ENCODE measurements around the gene RDH11. TPM values are rescaled to one million over a fixed set of nuclear protein-coding genes. Genes with fewer than 3 reads are reported as not detected.

Gene RDH11
- total RNA-seq, 1 experiment from 2014 or later = 45.1 TPM

DNA sequence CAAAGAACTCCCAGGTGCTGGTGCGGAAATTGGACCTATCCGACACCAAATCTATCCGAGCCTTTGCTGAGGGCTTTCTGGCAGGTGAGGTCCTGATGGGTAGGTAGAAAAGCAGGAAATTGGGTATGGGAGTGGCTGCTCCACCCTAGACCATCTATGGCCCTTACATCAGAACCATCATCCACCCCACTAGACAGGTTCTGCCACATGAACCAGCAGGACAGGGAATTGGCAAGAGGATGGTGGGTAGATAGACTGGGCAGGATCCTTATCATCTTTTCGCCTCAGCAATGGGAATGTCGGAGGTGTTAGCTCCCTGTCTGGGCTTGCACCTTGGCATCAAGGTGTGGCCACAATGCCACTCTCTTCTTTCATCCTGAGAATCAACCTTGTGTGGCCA lies 29.6 kb upstream of the RDH11 start:
- ATAC-seq (no peak), DNase-seq (ENCODE audit: low read depth, low spot score) (no peak)
- ChIA-PET POLR2A (no interaction called here), CTCF (no interaction called here)
- Histone ChIP-seq H3K36me3 (ENCODE audit: control insufficient read depth, insufficient read depth, low read length) (no peaks in the 10 kb centered on the region), H3K9me3 (ENCODE audit: control insufficient read depth, insufficient read depth, low read depth, low read length) (no peaks in the 10 kb centered on the region), H3K4me1 (ENCODE audit: control insufficient read depth, insufficient read depth, low read length) (no peaks in the 10 kb centered on the region), H3K27ac (ENCODE audit: low read length) (no peak overlapping the region), H3K27me3 (ENCODE audit: control insufficient read depth, insufficient read depth, low read length) (no peaks in the 10 kb centered on the region; the same call in none of the 2 replicates), H3K4me3 (ENCODE audit: low read depth in 2 of 2, low read length in 2 of 2) (no peak overlapping the region)
- intact Hi-C loops (cut with micrococcal nuclease; ENCODE audit: unreplicated experiment) = no loop called here
- BruUV-seq (replicated peaks) = no TSS peak
- TF ChIP-seq TCF7L2 (IDR thresholded peaks at IDR 0.05; ENCODE audit: low read depth, low read length) (no peak), POLR2AphosphoS5 (IDR thresholded peaks at IDR 0.05; ENCODE audit: low read depth, low read length) (no peak), SIN3A (IDR thresholded peaks at IDR 0.05; ENCODE audit: borderline replicate concordance, insufficient read depth, low read depth, low read length) (no peak)
- TF ChIP-seq, protein P1, sequence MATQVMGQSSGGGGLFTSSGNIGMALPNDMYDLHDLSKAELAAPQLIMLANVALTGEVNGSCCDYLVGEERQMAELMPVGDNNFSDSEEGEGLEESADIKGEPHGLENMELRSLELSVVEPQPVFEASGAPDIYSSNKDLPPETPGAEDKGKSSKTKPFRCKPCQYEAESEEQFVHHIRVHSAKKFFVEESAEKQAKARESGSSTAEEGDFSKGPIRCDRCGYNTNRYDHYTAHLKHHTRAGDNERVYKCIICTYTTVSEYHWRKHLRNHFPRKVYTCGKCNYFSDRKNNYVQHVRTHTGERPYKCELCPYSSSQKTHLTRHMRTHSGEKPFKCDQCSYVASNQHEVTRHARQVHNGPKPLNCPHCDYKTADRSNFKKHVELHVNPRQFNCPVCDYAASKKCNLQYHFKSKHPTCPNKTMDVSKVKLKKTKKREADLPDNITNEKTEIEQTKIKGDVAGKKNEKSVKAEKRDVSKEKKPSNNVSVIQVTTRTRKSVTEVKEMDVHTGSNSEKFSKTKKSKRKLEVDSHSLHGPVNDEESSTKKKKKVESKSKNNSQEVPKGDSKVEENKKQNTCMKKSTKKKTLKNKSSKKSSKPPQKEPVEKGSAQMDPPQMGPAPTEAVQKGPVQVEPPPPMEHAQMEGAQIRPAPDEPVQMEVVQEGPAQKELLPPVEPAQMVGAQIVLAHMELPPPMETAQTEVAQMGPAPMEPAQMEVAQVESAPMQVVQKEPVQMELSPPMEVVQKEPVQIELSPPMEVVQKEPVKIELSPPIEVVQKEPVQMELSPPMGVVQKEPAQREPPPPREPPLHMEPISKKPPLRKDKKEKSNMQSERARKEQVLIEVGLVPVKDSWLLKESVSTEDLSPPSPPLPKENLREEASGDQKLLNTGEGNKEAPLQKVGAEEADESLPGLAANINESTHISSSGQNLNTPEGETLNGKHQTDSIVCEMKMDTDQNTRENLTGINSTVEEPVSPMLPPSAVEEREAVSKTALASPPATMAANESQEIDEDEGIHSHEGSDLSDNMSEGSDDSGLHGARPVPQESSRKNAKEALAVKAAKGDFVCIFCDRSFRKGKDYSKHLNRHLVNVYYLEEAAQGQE (IDR thresholded peaks at IDR 0.05; ENCODE audit: insufficient read depth in 1 of 2, low read depth in 2 of 2, low read length in 1 of 2) = no peak
- TF ChIP-seq, protein P2, sequence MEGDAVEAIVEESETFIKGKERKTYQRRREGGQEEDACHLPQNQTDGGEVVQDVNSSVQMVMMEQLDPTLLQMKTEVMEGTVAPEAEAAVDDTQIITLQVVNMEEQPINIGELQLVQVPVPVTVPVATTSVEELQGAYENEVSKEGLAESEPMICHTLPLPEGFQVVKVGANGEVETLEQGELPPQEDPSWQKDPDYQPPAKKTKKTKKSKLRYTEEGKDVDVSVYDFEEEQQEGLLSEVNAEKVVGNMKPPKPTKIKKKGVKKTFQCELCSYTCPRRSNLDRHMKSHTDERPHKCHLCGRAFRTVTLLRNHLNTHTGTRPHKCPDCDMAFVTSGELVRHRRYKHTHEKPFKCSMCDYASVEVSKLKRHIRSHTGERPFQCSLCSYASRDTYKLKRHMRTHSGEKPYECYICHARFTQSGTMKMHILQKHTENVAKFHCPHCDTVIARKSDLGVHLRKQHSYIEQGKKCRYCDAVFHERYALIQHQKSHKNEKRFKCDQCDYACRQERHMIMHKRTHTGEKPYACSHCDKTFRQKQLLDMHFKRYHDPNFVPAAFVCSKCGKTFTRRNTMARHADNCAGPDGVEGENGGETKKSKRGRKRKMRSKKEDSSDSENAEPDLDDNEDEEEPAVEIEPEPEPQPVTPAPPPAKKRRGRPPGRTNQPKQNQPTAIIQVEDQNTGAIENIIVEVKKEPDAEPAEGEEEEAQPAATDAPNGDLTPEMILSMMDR (IDR thresholded peaks at IDR 0.05) = no peak
- in situ Hi-C loops (cut with HindIII; ENCODE audit: low pct_unique_long_range_greater_than_20kb, low sequenced_read_pairs) = no loop called here

DNA sequence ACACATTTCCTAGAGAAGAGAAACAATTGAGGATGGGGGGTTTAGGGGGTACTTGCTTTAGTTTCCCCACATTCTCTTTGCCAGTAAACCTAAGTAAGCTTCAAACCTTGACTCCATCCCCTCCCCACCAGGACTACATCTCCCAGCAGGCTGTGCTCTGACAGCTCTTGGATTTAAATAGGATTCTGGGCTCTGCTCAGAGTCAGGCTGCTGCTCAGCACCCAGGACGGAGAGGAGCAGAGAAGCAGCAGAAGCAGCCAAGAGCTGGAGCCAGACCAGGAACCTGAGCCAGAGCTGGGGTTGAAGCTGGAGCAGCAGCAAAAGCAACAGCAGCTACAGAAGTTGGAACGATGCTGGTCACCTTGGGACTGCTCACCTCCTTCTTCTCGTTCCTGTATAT lies 26.7 kb upstream of the RDH11 start:
- TF ChIP-seq, protein P2 (IDR thresholded peaks at IDR 0.05) = no peak
- POLR2A ChIA-PET = no interaction called here
- no peaks in the 10 kb centered on the region for H3K36me3 ChIP-seq (ENCODE audit: control insufficient read depth, insufficient read depth, low read length)
- no peak overlapping the region for H3K27ac ChIP-seq (ENCODE audit: low read length)
- no TSS peak for BruUV-seq (replicated peaks)
- intact Hi-C loops (cut with micrococcal nuclease; ENCODE audit: unreplicated experiment) (no loop called here), in situ Hi-C loops (cut with HindIII; ENCODE audit: low pct_unique_long_range_greater_than_20kb, low sequenced_read_pairs) (no loop called here)
- no peaks in the 10 kb centered on the region for H3K9me3 ChIP-seq (ENCODE audit: control insufficient read depth, insufficient read depth, low read depth, low read length)
- ATAC-seq (no peak), DNase-seq (ENCODE audit: low read depth, low spot score) (no peak)
- H3K4me1 ChIP-seq (ENCODE audit: control insufficient read depth, insufficient read depth, low read length) = no peaks in the 10 kb centered on the region
- CTCF ChIA-PET = interaction anchor here (1.3 kb wide), 1 partner anchor 18 kb away, joined by 3 read pairs; no protein-coding TSS in a partner anchor
- H3K4me3 ChIP-seq (ENCODE audit: low read depth in 2 of 2, low read length in 2 of 2) = peak overlapping the region in 1 of 2 experiments; percentile 16; a peak in 1 of 4 replicates
- H3K27me3 ChIP-seq (ENCODE audit: control insufficient read depth, insufficient read depth, low read length) = no peaks in the 10 kb centered on the region; the same call in none of the 2 replicates
